Glutamatergic neuron (in vitro differentiated cells): ENCODE measurements around the gene CD3D. TPM values are rescaled to one million over a fixed set of nuclear protein-coding genes. Genes with fewer than 3 reads are reported as not detected.

Experiments used
- DNase-seq: peaks from one replicate; pipeline ENCODE4 v3.0.0; 2022
- H3K27ac Mint-ChIP-seq: one replicate; pipeline ENCODE4 v1.8.0; 2020; ENCODE audit warnings: mild to moderate bottlenecking, mixed read lengths, inconsistent platforms; ENCODE audit not compliant: unreplicated experiment
- H3K27me3 Mint-ChIP-seq: one replicate; pipeline ENCODE4 v1.8.0; 2020; ENCODE audit warnings: mild to moderate bottlenecking, moderate library complexity, mixed read lengths, inconsistent platforms; ENCODE audit not compliant: unreplicated experiment
- H3K36me3 Mint-ChIP-seq: one replicate; pipeline ENCODE4 v1.8.0; 2020; ENCODE audit warnings: mild to moderate bottlenecking, mixed read lengths, inconsistent platforms; ENCODE audit not compliant: unreplicated experiment
- H3K4me1 Mint-ChIP-seq: one replicate; pipeline ENCODE4 v1.8.0; 2020; ENCODE audit warnings: mild to moderate bottlenecking, low read depth, mixed read lengths, inconsistent platforms; ENCODE audit not compliant: unreplicated experiment
- H3K4me3 Mint-ChIP-seq: one replicate; pipeline ENCODE4 v1.8.0; 2020; ENCODE audit warnings: mild to moderate bottlenecking, mixed read lengths, inconsistent platforms; ENCODE audit not compliant: unreplicated experiment
- H3K9me3 Mint-ChIP-seq: one replicate; pipeline ENCODE4 v1.8.0; 2020; ENCODE audit warnings: mild to moderate bottlenecking, moderate library complexity, mixed read lengths, inconsistent platforms; ENCODE audit not compliant: unreplicated experiment
- total RNA-seq: library from RNA; stranded (reverse); fragmentation: NEBNext Ultra II Directional; extraction: Animal tissue kit (Norgen Biotek cat#: 25700); gene quantifications from one replicate; pipeline ENCODE4 v1.2.1, GENCODE V29; 2021; ENCODE audit not compliant: unreplicated experiment
- TF ChIP-seq, protein P1 (sequence below): fragments of 200-600 bp; sonication (generic); IDR thresholded peaks from one replicate; pipeline ENCODE4 v1.5.0; 2021; ENCODE audit not compliant: partially characterized antibody, unreplicated experiment

Gene CD3D
- total RNA-seq, 1 donor from 2014 or later: not detected

DNA sequence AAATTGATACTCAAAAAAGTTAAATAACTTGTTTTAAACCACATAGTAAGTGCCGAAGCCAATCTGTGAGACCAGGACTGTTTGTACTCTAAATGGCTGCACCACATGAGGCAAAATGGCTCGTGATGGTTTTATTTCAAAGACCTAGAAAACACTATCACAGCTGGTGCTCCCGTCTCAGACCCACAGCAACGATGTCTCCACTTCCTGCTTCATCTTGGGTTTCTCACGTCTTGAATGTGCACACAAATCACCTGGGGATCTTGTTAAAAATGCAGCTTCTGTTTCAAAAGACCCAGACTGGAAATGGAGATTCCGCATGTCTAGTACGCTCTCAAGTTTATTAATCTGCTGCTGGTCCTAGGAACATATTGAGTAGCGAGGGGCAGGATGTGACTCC is 36.8 kb downstream of the CD3D start:
- Mint-ChIP-seq H3K27me3 (no peaks in the 10 kb centered on the region), H3K9me3 (peaks cover 3% of the 10 kb centered on the region), H3K36me3 (no peaks in the 10 kb centered on the region), H3K4me1 (no peaks in the 10 kb centered on the region), H3K27ac (no peak overlapping the region), H3K4me3 (no peak overlapping the region)
- TF ChIP-seq, protein P1, sequence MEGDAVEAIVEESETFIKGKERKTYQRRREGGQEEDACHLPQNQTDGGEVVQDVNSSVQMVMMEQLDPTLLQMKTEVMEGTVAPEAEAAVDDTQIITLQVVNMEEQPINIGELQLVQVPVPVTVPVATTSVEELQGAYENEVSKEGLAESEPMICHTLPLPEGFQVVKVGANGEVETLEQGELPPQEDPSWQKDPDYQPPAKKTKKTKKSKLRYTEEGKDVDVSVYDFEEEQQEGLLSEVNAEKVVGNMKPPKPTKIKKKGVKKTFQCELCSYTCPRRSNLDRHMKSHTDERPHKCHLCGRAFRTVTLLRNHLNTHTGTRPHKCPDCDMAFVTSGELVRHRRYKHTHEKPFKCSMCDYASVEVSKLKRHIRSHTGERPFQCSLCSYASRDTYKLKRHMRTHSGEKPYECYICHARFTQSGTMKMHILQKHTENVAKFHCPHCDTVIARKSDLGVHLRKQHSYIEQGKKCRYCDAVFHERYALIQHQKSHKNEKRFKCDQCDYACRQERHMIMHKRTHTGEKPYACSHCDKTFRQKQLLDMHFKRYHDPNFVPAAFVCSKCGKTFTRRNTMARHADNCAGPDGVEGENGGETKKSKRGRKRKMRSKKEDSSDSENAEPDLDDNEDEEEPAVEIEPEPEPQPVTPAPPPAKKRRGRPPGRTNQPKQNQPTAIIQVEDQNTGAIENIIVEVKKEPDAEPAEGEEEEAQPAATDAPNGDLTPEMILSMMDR: no peak
- no peak for DNase-seq

DNA sequence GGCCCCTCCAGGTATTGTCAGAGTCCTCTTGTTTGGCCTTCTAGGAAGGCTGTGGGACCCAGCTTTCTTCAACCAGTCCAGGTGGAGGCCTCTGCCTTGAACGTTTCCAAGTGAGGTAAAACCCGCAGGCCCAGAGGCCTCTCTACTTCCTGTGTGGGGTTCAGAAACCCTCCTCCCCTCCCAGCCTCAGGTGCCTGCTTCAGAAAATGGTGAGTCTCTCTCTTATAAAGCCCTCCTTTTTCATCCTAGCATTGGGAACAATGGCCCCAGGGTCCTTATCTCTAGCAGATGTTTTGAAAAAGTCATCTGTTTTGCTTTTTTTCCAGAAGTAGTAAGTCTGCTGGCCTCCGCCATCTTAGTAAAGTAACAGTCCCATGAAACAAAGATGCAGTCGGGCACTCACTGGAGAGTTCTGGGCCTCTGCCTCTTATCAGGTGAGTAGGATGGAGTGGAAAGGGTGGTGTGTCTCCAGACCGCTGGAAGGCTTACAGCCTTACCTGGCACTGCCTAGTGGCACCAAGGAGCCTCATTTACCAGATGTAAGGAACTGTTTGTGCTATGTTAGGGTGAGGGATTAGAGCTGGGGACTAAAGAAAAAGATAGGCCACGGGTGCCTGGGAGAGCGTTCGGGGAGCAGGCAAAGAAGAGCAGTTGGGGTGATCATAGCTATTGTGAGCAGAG is 37.8 kb downstream of the CD3D start, which contains the start of gene CD3E:
TSS of gene CD3E (plus strand) at position 163 of the 681 bp plus-strand sequence. CDS start at position 386, 223 bp downstream.
- Mint-ChIP-seq H3K36me3 (no peaks in the 10 kb centered on the region), H3K27ac (no peak within 1 kb of the TSS), H3K4me1 (no peaks in the 10 kb centered on the region), H3K9me3 (peaks cover 3% of the 10 kb centered on the region), H3K27me3 (no peaks in the 10 kb centered on the region), H3K4me3 (no peak within 1 kb of the TSS)
- TF ChIP-seq, protein P1: no peak
- no peak for DNase-seq

DNA sequence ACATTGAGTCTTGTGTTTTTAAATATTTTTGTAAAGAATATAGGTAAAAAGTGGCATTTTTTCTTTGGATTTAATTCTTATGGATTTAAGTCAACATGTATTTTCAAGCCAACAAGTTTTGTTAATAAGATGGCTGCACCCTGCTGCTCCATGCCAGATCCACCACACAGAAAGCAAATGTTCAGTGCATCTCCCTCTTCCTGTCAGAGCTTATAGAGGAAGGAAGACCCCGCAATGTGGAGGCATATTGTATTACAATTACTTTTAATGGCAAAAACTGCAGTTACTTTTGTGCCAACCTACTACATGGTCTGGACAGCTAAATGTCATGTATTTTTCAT is 38.3 kb downstream of the CD3D start:
- no peak overlapping the region for H3K27ac Mint-ChIP-seq
- no peaks in the 10 kb centered on the region for H3K27me3 Mint-ChIP-seq
- no peaks in the 10 kb centered on the region for H3K4me1 Mint-ChIP-seq
- no peak overlapping the region for H3K4me3 Mint-ChIP-seq
- no peak for DNase-seq
- peaks cover 3% of the 10 kb centered on the region for H3K9me3 Mint-ChIP-seq
- H3K36me3 Mint-ChIP-seq: no peaks in the 10 kb centered on the region
- TF ChIP-seq, protein P1: no peak

DNA sequence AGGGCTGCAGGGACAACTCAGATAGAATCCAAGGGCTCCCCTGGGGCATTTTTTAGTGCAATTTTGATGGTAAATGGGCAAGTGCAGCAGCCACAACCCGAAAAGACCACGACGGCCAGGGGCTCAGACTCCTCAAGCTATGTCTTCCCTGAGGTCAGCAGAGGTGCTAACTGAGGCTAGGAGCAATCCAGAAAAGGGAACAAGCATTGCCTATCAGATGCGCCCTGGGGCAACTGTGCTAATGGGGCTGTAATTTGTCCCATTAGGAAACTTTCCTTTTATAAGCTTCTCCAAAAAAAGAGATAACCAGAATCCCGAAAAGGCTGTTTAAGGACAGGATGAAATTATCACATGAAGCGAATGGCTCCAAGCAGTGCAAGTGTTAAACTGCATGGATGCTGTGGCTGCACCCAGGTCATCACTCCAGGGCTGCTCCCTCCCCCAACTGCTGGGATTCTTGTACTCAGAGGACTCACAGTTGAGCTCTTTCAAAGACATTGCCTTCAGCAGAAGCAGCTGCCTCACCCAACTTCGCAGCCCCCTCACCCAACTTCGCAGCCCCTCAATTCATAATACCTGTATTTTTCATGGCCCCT is 40.8 kb downstream of the CD3D start:
- Mint-ChIP-seq H3K27me3 (no peaks in the 10 kb centered on the region), H3K36me3 (no peaks in the 10 kb centered on the region), H3K27ac (no peak overlapping the region), H3K4me3 (no peak overlapping the region), H3K4me1 (no peaks in the 10 kb centered on the region), H3K9me3 (peaks cover 3% of the 10 kb centered on the region)
- DNase-seq: no peak
- TF ChIP-seq, protein P1: no peak

DNA sequence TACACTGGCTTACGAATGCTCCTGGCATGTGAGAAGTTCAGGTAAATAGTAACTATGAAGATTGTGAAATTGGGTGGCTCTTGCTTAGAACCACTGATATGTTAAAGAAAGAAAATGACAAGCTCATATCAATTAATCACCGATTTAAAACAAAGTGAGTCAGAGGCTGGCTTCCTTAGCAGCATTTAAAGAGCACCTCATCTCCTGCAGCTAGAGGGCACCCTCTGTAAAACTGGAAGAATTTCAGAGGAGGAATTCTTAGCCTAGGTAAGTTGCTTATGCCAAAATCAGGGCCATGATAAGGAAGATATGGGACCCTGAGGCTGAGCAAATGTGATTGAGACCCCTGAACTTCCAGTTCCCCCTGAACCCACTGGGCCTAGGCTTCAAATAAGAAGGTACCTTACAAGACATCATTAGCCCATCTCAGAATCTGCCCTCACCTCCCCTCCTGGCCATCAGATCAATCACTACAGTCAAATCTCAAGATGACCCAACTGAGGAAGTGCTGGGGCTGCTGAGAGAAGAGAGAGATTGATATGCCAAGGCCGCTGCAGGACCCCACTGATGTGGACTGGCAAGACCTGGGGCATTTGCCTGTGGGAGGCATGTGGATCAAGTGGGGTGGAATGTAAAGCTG is 46.6 kb downstream of the CD3D start:
- DNase-seq: no peak
- TF ChIP-seq, protein P1: no peak
- Mint-ChIP-seq H3K36me3 (no peaks in the 10 kb centered on the region), H3K4me1 (peaks cover 2% of the 10 kb centered on the region), H3K9me3 (no peaks in the 10 kb centered on the region), H3K27me3 (no peaks in the 10 kb centered on the region), H3K4me3 (no peak overlapping the region), H3K27ac (no peak overlapping the region)
